ENCODE results near the gene KIAA2012. TPM values are rescaled to one million over a fixed set of nuclear protein-coding genes. Genes with fewer than 3 reads are reported as not detected.

The KIAA2012 gene
- polyA plus RNA-seq, 3 donors = not detected

DNA sequence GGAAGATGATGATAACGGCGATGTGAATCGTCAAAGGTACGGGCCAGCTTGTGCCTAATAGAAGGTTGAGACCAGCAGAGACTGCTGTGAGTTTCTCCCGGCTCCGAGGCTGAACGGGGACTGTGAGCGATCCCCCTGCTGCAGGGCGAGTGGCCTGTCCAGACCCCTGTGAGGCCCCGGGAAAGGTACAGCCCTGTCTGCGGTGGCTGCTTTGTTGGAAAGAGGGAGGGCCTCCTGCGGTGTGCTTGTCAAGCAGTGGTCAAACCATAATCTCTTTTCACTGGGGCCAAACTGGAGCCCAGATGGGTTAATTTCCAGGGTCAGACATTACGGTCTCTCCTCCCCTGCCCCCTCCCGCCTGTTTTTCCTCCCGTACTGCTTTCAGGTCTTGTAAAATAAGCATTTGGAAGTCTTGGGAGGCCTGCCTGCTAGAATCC is 36.4 kb upstream of the KIAA2012 start:
- no peaks in the 10 kb centered on the region for H4K20me1 ChIP-seq (ENCODE audit: insufficient read depth, low read length)
- no peak for DNase-seq
- H2AFZ ChIP-seq (ENCODE audit: insufficient read depth, low read depth, low read length, poor library complexity, severe bottlenecking) = no peak overlapping the region
- no peak overlapping the region for H3K9ac ChIP-seq (ENCODE audit: insufficient read depth, low read length, poor library complexity, severe bottlenecking)
- peaks cover 18% of the 10 kb centered on the region for H3K4me1 Mint-ChIP-seq
- peaks cover 23 to 35% of the 10 kb centered on the region in 2 donors for H3K4me1 ChIP-seq (ENCODE audit: control insufficient read depth in 1 of 2, insufficient read depth in 2 of 2, low read length in 2 of 2)
- no peak overlapping the region for H3K27ac Mint-ChIP-seq
- TF ChIP-seq, protein P1, sequence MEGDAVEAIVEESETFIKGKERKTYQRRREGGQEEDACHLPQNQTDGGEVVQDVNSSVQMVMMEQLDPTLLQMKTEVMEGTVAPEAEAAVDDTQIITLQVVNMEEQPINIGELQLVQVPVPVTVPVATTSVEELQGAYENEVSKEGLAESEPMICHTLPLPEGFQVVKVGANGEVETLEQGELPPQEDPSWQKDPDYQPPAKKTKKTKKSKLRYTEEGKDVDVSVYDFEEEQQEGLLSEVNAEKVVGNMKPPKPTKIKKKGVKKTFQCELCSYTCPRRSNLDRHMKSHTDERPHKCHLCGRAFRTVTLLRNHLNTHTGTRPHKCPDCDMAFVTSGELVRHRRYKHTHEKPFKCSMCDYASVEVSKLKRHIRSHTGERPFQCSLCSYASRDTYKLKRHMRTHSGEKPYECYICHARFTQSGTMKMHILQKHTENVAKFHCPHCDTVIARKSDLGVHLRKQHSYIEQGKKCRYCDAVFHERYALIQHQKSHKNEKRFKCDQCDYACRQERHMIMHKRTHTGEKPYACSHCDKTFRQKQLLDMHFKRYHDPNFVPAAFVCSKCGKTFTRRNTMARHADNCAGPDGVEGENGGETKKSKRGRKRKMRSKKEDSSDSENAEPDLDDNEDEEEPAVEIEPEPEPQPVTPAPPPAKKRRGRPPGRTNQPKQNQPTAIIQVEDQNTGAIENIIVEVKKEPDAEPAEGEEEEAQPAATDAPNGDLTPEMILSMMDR (IDR thresholded peaks at IDR 0.05) = no peak
- H3K9me3 Mint-ChIP-seq = peaks cover 0 to 12% (median 9%) of the 10 kb centered on the region in 7 donors
- over 99% methylated on average over 12 of the region's 15 CpGs for WGBS (ENCODE audit: insufficient coverage)
- intact Hi-C loops (cut with micrococcal nuclease) = no loop called here
- H3K36me3 Mint-ChIP-seq = peaks cover 8 to 11% of the 10 kb centered on the region in 2 donors
- H3K4me2 ChIP-seq (replicated peaks; ENCODE audit: extremely low read depth, low read length, poor library complexity, severe bottlenecking) = no peak overlapping the region
- peaks cover 29 to 47% (median 35%) of the 10 kb centered on the region in 3 donors for H3K27me3 Mint-ChIP-seq (ENCODE audit: low read depth in 3 of 3)
- no peak overlapping the region for H3K4me3 Mint-ChIP-seq
- H3K27ac ChIP-seq (ENCODE audit: low read depth in 1 of 2, low read length in 2 of 2) = no peak overlapping the region
- peaks cover 11 to 27% of the 10 kb centered on the region in 2 donors for H3K9me3 ChIP-seq (replicated peaks in 1 of 2; ENCODE audit: control insufficient read depth in 1 of 2, insufficient read depth in 1 of 2, low read length in 2 of 2)
- peaks cover 63 to 79% of the 10 kb centered on the region in 2 donors for H3K27me3 ChIP-seq (ENCODE audit: control insufficient read depth in 2 of 2, insufficient read depth in 2 of 2, low read length in 2 of 2)
- no peaks in the 10 kb centered on the region for H3K36me3 ChIP-seq (replicated peaks in 1 of 2; ENCODE audit: control insufficient read depth in 1 of 2, insufficient read depth in 2 of 2, low read length in 2 of 2)
- H3K4me3 ChIP-seq (replicated peaks in 1 of 3; ENCODE audit: low read depth in 2 of 3, low read length in 3 of 3) = no peak overlapping the region
- H3K79me2 ChIP-seq (ENCODE audit: insufficient read depth, low read length) = no peaks in the 10 kb centered on the region

DNA sequence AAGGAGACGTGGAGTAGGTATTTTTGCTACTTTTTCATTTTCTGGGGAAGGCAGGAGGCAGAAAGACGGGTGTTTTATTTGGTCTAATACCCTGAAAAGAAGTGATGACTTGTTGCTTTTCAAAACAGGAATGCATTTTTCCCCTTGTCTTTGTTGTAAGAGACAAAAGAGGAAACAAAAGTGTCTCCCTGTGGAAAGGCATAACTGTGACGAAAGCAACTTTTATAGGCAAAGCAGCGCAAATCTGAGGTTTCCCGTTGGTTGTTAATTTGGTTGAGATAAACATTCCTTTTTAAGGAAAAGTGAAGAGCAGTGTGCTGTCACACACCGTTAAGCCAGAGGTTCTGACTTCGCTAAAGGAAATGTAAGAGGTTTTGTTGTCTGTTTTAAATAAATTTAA is 36.0 kb upstream of the KIAA2012 start:
- peaks cover 22 to 32% of the 10 kb centered on the region in 2 donors for H3K4me1 ChIP-seq (ENCODE audit: control insufficient read depth in 1 of 2, insufficient read depth in 2 of 2, low read length in 2 of 2)
- H3K4me1 Mint-ChIP-seq = peaks cover 16% of the 10 kb centered on the region
- peaks cover 6 to 9% of the 10 kb centered on the region in 2 donors for H3K36me3 Mint-ChIP-seq
- H3K4me3 Mint-ChIP-seq = no peak overlapping the region
- intact Hi-C loops (cut with micrococcal nuclease) = no loop called here
- no peak overlapping the region for H3K27ac Mint-ChIP-seq
- H3K27me3 Mint-ChIP-seq (ENCODE audit: low read depth in 3 of 3) = peaks cover 24 to 42% (median 30%) of the 10 kb centered on the region in 3 donors
- H3K27me3 ChIP-seq (ENCODE audit: control insufficient read depth in 2 of 2, insufficient read depth in 2 of 2, low read length in 2 of 2) = peaks cover 59 to 74% of the 10 kb centered on the region in 2 donors
- WGBS (ENCODE audit: insufficient coverage) = 45% methylated on average over 5 of the region's 7 CpGs
- no peak overlapping the region for H3K9ac ChIP-seq (ENCODE audit: insufficient read depth, low read length, poor library complexity, severe bottlenecking)
- H2AFZ ChIP-seq (ENCODE audit: insufficient read depth, low read depth, low read length, poor library complexity, severe bottlenecking) = no peak overlapping the region
- no peak for DNase-seq
- H3K79me2 ChIP-seq (ENCODE audit: insufficient read depth, low read length) = no peaks in the 10 kb centered on the region
- no peak overlapping the region for H3K4me2 ChIP-seq (replicated peaks; ENCODE audit: extremely low read depth, low read length, poor library complexity, severe bottlenecking)
- no peak overlapping the region for H3K4me3 ChIP-seq (replicated peaks in 1 of 3; ENCODE audit: low read depth in 2 of 3, low read length in 3 of 3)
- no peaks in the 10 kb centered on the region for H4K20me1 ChIP-seq (ENCODE audit: insufficient read depth, low read length)
- H3K36me3 ChIP-seq (replicated peaks in 1 of 2; ENCODE audit: control insufficient read depth in 1 of 2, insufficient read depth in 2 of 2, low read length in 2 of 2) = no peaks in the 10 kb centered on the region
- peaks cover 11 to 23% of the 10 kb centered on the region in 2 donors for H3K9me3 ChIP-seq (replicated peaks in 1 of 2; ENCODE audit: control insufficient read depth in 1 of 2, insufficient read depth in 1 of 2, low read length in 2 of 2)
- H3K9me3 Mint-ChIP-seq = peaks cover 0 to 9% (median 7%) of the 10 kb centered on the region in 7 donors
- TF ChIP-seq, protein P1 (IDR thresholded peaks at IDR 0.05) = no peak
- H3K27ac ChIP-seq (ENCODE audit: low read depth in 1 of 2, low read length in 2 of 2) = no peak overlapping the region

Measured in CD14-positive monocyte (primary cell).